IMR-90 (cell line): ENCODE results near the gene CATSPER3. TPM values are rescaled to one million over a fixed set of nuclear protein-coding genes. Genes with fewer than 3 reads are reported as not detected.

ENCODE experiments used
- ATAC-seq: fragments of 200-7000 bp; cut with Tn5 transposase; 2 replicates; pipeline ENCODE4 v1.9.1; 2020; ENCODE audit warnings: low read depth, mild to moderate bottlenecking, moderate library complexity
- BruUV-seq: library from RNA; stranded (reverse); fragments of 400-500 nt; replicated peaks from 2 replicates; lab custom pipeline; 2021; lab: Mats Ljungman, UMichigan
- CTCF ChIA-PET: fragments of 300-600 bp; formaldehyde crosslinking; extraction: SDS; loops from one replicate; lab custom pipeline; 2021; ENCODE audit warnings: antibody characterized with exemption; lab: Yijun Ruan, JAX
- POLR2A ChIA-PET: fragments of 300-600 bp; sonication (Branson Sonifier 250); formaldehyde crosslinking; loops from one replicate; lab custom pipeline; 2022; ENCODE audit warnings: antibody characterized with exemption; ENCODE audit not compliant: unreplicated experiment; lab: Charles Lee
- DNase-seq: peaks from one replicate; pipeline ENCODE4 v3.0.0; 2013
- H2AFZ ChIP-seq: replicated peaks from 2 replicates; pipeline ENCODE3; 2013; ENCODE audit warnings: low read length, mild to moderate bottlenecking; ENCODE audit not compliant: poor library complexity
- H2AK5ac ChIP-seq: 2 replicates; pipeline ENCODE4 v1.6.1; 2013; ENCODE audit warnings: low read depth, low read length, inconsistent platforms
- H2AK9ac ChIP-seq: replicated peaks from 2 replicates; pipeline ENCODE3; 2013; ENCODE audit warnings: mild to moderate bottlenecking, low read depth, low read length, moderate library complexity; ENCODE audit not compliant: poor library complexity
- H2BK120ac ChIP-seq: 2 replicates; pipeline ENCODE4 v1.6.1; 2013; ENCODE audit warnings: low read depth, low read length, inconsistent platforms
- H2BK15ac ChIP-seq: 3 replicates; pipeline ENCODE4 v1.6.1; 2013; ENCODE audit warnings: low read depth, low read length, inconsistent platforms
- H2BK20ac ChIP-seq: 2 replicates; pipeline ENCODE4 v1.6.1; 2013; ENCODE audit warnings: low read depth, mild to moderate bottlenecking, inconsistent platforms, low read length, moderate library complexity
- H2BK5ac ChIP-seq: 2 replicates; pipeline ENCODE4 v1.6.1; 2013; ENCODE audit warnings: mild to moderate bottlenecking, low read depth, low read length, inconsistent platforms; ENCODE audit not compliant: poor library complexity, severe bottlenecking
- H3K14ac ChIP-seq: replicated peaks from 2 replicates; pipeline ENCODE4 v1.6.1; 2013; ENCODE audit warnings: low read depth, low read length, inconsistent platforms
- H3K18ac ChIP-seq: 2 replicates; pipeline ENCODE4 v1.6.1; 2013; ENCODE audit warnings: low read depth, low read length, control low read depth
- H3K23ac ChIP-seq: 2 replicates; pipeline ENCODE4 v1.6.1; 2013; ENCODE audit warnings: low read depth, low read length, inconsistent platforms
- H3K27ac ChIP-seq: 2 replicates; pipeline ENCODE4 v1.5.1; 2013; ENCODE audit warnings: mild to moderate bottlenecking, control low read depth, low read length; ENCODE audit not compliant: insufficient read depth
- H3K27me3 ChIP-seq: 2 replicates; pipeline ENCODE4 v1.6.1; 2013; ENCODE audit warnings: low read length; ENCODE audit not compliant: control insufficient read depth, insufficient read depth
- H3K36me3 ChIP-seq: 2 replicates; pipeline ENCODE4 v1.6.1; 2013; ENCODE audit warnings: low read length, mixed read lengths; ENCODE audit not compliant: control insufficient read depth, insufficient read depth
- H3K4ac ChIP-seq: 2 replicates; pipeline ENCODE4 v1.6.1; 2013; ENCODE audit warnings: low read depth, low read length, inconsistent platforms
- H3K4me1 ChIP-seq: 2 replicates; pipeline ENCODE4 v1.6.1; 2013; ENCODE audit warnings: low read length, mixed read lengths; ENCODE audit not compliant: control insufficient read depth, insufficient read depth
- H3K4me2 ChIP-seq: 2 replicates; pipeline ENCODE4 v1.6.1; 2013; ENCODE audit warnings: low read depth, mild to moderate bottlenecking, control low read depth, low read length, moderate library complexity
- H3K4me3 ChIP-seq: 2 replicates; pipeline ENCODE4 v1.5.1; 2013; ENCODE audit warnings: low read depth, mild to moderate bottlenecking, control low read depth, low read length, moderate library complexity; ENCODE audit not compliant: insufficient read depth
- H3K56ac ChIP-seq: 2 replicates; pipeline ENCODE4 v1.6.1; 2013; ENCODE audit warnings: low read length, inconsistent platforms; ENCODE audit not compliant: insufficient read depth; ENCODE audit errors: extremely low read depth
- H3K79me1 ChIP-seq, 2 experiments: 2 replicates each; pipeline ENCODE4 v1.6.1; 2013; ENCODE audit warnings: low read length in 2 of 2, inconsistent platforms in 1 of 2, low read depth in 1 of 2
- H3K9ac ChIP-seq: 2 replicates; pipeline ENCODE4 v1.6.1; 2013; ENCODE audit warnings: low read depth, low read length, control low read depth
- H3K9me1 ChIP-seq: 2 replicates; pipeline ENCODE4 v1.6.1; 2013; ENCODE audit warnings: low read length, inconsistent platforms; ENCODE audit not compliant: insufficient read depth
- H3K9me3 ChIP-seq: 2 replicates; pipeline ENCODE4 v1.6.1; 2013; ENCODE audit warnings: low read length; ENCODE audit not compliant: control insufficient read depth, insufficient read depth
- H4K20me1 ChIP-seq: 2 replicates; pipeline ENCODE4 v1.6.1; 2013; ENCODE audit warnings: low read length, inconsistent platforms; ENCODE audit not compliant: insufficient read depth
- H4K5ac ChIP-seq: 2 replicates; pipeline ENCODE4 v1.6.1; 2013; ENCODE audit warnings: mild to moderate bottlenecking, low read depth, low read length, control low read depth
- H4K8ac ChIP-seq, 2 experiments: 2 replicates each; pipeline ENCODE4 v1.6.1; 2013; ENCODE audit warnings: low read depth in 2 of 2, low read length in 2 of 2, control low read depth in 1 of 2, inconsistent platforms in 1 of 2
- H4K91ac ChIP-seq: 2 replicates; pipeline ENCODE4 v1.6.1; 2013; ENCODE audit warnings: low read depth, low read length, inconsistent platforms; ENCODE audit not compliant: insufficient read depth
- ELK1 ChIP-seq: fragments of 150-350 bp; IDR thresholded peaks from 2 replicates; pipeline ENCODE4 v1.6.1; 2016; ENCODE audit warnings: low read depth, mild to moderate bottlenecking, low read length, moderate library complexity, borderline replicate concordance
- FOS ChIP-seq: fragments of 150-350 bp; IDR thresholded peaks from 2 replicates; pipeline ENCODE4 v1.6.1; 2016; ENCODE audit warnings: low read depth, low read length
- MAFK ChIP-seq: IDR thresholded peaks from 2 replicates; pipeline ENCODE4 v1.6.1; 2012; ENCODE audit warnings: low read depth, low read length, improper control_type of control experiment
- MXI1 ChIP-seq: IDR thresholded peaks from 2 replicates; pipeline ENCODE4 v1.6.1; 2012; ENCODE audit warnings: low read depth, mild to moderate bottlenecking, low read length, moderate library complexity, borderline replicate concordance
- NFE2L2 ChIP-seq: fragments of 150-350 bp; IDR thresholded peaks from 2 replicates; pipeline ENCODE4 v1.6.1; 2016; ENCODE audit warnings: low read depth, mild to moderate bottlenecking, low read length
- POLR2A ChIP-seq: IDR thresholded peaks from 2 replicates; pipeline ENCODE4 v1.6.1; 2012; ENCODE audit warnings: mild to moderate bottlenecking, low read depth, low read length
- RCOR1 ChIP-seq: IDR thresholded peaks from 2 replicates; pipeline ENCODE4 v1.6.1; 2012; ENCODE audit warnings: mild to moderate bottlenecking, low read length, improper control_type of control experiment; ENCODE audit not compliant: insufficient replicate concordance
- WGBS, 2 experiments: methylation state at CpG; one replicate each; pipeline versions ENCODE4 v1.1.5 to v1.1.7; 2013; ENCODE audit warnings: missing lambda C conversion rate in 2 of 2; ENCODE audit not compliant: insufficient read length in 1 of 2; ENCODE audit errors: extremely low coverage in 2 of 2; 5-methylcytosine and 5-hydroxymethylcytosine counted together
- dilution Hi-C: fragments of 300-500 bp; cut with HindIII; formaldehyde crosslinking; loops from one replicate; pipeline ENCODE4 v1.14.3; 2018; ENCODE audit warnings: low sequenced_read_pairs; ENCODE audit not compliant: unreplicated experiment
- in situ Hi-C: fragments of 300-500 bp; cut with MboI; formaldehyde crosslinking; loops from 3 replicates; pipeline ENCODE4 v1.14.3; 2019; ENCODE audit warnings: low sequenced_read_pairs, inconsistent platforms, mixed read lengths
- intact Hi-C: fragments of 100-400 bp; cut with micrococcal nuclease; formaldehyde crosslinking; loops from 2 replicates; pipeline ENCODE4 v1.10.0; 2022
- polyA plus RNA-seq, 3 experiments: library from polyadenylated mRNA; depleted of rRNA; stranded (reverse); fragments of >200 nt; gene quantifications; 2 replicates each; pipeline ENCODE4 v1.2.3, GENCODE V29; 2012; ENCODE audit warnings: low replicate concordance in 1 of 3
- total RNA-seq: library from RNA; depleted of rRNA; stranded (reverse); fragments of >200 nt; gene quantifications from 2 replicates; pipeline ENCODE4 v1.2.3, GENCODE V29; 2012
- TF ChIP-seq, protein P1 (sequence below): conservative IDR thresholded peaks from 2 replicates; pipeline ENCODE4 v1.5.1; 2012; ENCODE audit warnings: mild to moderate bottlenecking, low read depth, low read length, improper control_type of control experiment

Gene CATSPER3
- total and polyA plus RNA-seq, 2 of the 4 experiments (the other 2 are of a cell fraction), result under 0.01 to 0.12 TPM

- no peak for TF ChIP-seq MXI1
- no peak for TF ChIP-seq MAFK
Observed at GRCh38 chr5:135059000-135059923, 91.6 kb downstream of the CATSPER3 start (continued).

DNA sequence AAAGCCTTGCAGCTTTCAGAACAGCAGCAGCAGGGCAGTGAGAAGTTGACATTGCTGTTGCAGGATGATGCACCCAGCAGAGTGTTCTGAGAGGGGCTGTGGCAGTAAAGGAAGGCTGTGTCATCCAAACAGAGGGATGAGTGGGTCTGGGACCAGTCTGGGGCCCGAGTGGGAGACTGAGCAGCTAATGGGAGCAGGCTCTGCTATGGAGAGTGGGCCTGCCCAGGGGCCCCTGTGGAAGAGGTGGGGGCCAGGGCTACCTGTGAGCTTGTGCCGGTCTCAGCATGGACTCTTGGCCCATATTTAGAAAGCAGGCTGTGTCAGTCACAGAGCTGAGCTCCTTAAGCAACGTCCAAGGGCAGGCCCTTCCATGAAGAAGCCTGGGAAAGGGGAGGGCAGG is 92.3 kb downstream of the CATSPER3 start:
- no TSS peak for BruUV-seq
- ATAC-seq (no peak), DNase-seq (no peak)
- H2BK120ac ChIP-seq, result no peak overlapping the region
- H3K56ac ChIP-seq, result no peak overlapping the region
- H3K4me2 ChIP-seq, result no peak overlapping the region
- H4K91ac ChIP-seq, result no peak overlapping the region
- intact Hi-C loops (no loop called here), dilution Hi-C loops (no loop called here), in situ Hi-C loops (no loop called here)
- H2BK15ac ChIP-seq, result no peak overlapping the region
- H4K20me1 ChIP-seq, result no peaks in the 10 kb centered on the region
- WGBS, 2 experiments, result no CpG with 5 or more reads among the region's 3 CpGs
- peaks cover 5% of the 10 kb centered on the region; the same call in 1 of the 2 replicates for H3K27me3 ChIP-seq
- peaks cover 2% of the 10 kb centered on the region; the same call in 1 of the 2 replicates for H3K4me1 ChIP-seq
- H4K8ac ChIP-seq, result no peak overlapping the region
- H3K9me1 ChIP-seq, result peaks cover 12% of the 10 kb centered on the region; the same call in 1 of the 2 replicates
- H3K36me3 ChIP-seq, result peaks cover 2% of the 10 kb centered on the region; the same call in 1 of the 2 replicates
- H3K4me3 ChIP-seq, result no peak overlapping the region
- no peak overlapping the region for H3K14ac ChIP-seq
- H2AK5ac ChIP-seq, result no peak overlapping the region
- H3K4ac ChIP-seq, result no peak overlapping the region
- H3K18ac ChIP-seq, result no peak overlapping the region
- H4K5ac ChIP-seq, result no peak overlapping the region
- H3K9ac ChIP-seq, result no peak overlapping the region
- H2AK9ac ChIP-seq, result no peak overlapping the region
- no peak for TF ChIP-seq POLR2A
- no peak for TF ChIP-seq FOS
- no peak for TF ChIP-seq RCOR1
- no peak for TF ChIP-seq MAFK
- no peak for TF ChIP-seq ELK1
- no peak for TF ChIP-seq NFE2L2
- TF ChIP-seq, protein P1, sequence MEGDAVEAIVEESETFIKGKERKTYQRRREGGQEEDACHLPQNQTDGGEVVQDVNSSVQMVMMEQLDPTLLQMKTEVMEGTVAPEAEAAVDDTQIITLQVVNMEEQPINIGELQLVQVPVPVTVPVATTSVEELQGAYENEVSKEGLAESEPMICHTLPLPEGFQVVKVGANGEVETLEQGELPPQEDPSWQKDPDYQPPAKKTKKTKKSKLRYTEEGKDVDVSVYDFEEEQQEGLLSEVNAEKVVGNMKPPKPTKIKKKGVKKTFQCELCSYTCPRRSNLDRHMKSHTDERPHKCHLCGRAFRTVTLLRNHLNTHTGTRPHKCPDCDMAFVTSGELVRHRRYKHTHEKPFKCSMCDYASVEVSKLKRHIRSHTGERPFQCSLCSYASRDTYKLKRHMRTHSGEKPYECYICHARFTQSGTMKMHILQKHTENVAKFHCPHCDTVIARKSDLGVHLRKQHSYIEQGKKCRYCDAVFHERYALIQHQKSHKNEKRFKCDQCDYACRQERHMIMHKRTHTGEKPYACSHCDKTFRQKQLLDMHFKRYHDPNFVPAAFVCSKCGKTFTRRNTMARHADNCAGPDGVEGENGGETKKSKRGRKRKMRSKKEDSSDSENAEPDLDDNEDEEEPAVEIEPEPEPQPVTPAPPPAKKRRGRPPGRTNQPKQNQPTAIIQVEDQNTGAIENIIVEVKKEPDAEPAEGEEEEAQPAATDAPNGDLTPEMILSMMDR, result no peak
- POLR2A ChIA-PET, result no interaction called here
- CTCF ChIA-PET, result no interaction called here
- H2BK20ac ChIP-seq, result no peak overlapping the region
- H3K9me3 ChIP-seq, result no peaks in the 10 kb centered on the region
- no peak overlapping the region for H2BK5ac ChIP-seq
- H2AFZ ChIP-seq, result no peak overlapping the region
- no peaks in the 10 kb centered on the region for H3K79me1 ChIP-seq
- no peak overlapping the region for H3K27ac ChIP-seq
- H3K23ac ChIP-seq, result no peak overlapping the region
